Prostate gland (tissue), 2 donors: ENCODE data around the gene JAKMIP2. TPM values are rescaled to one million over a fixed set of nuclear protein-coding genes. Genes with fewer than 3 reads are reported as not detected.

Experiments used
- DNase-seq: peaks from one replicate; pipeline ENCODE4 v3.0.0-alpha.2; 2019; ENCODE audit warnings: low spot score
- H3K27ac ChIP-seq, 2 donors: fragments of 200-600 bp; sonication (generic); 2 replicates each; pipeline ENCODE4 v1.5.1; 2017 to 2019
- H3K27me3 ChIP-seq: fragments of 200-600 bp; sonication (generic); replicated peaks from 2 replicates; pipeline ENCODE4 v1.5.1; 2019; ENCODE audit not compliant: insufficient read depth
- H3K36me3 ChIP-seq, 2 donors: fragments of 200-600 bp; sonication (generic); 1 replicate in 1 of 2; 2 replicates in 1 of 2; pipeline versions ENCODE4 v1.5.1 to v1.8.1; 2017 to 2019
- H3K4me1 ChIP-seq: fragments of 200-600 bp; sonication (generic); replicated peaks from 2 replicates; pipeline ENCODE4 v1.5.1; 2019
- H3K4me3 ChIP-seq, 2 donors: fragments of 200-600 bp; sonication (generic); 2 replicates each; pipeline ENCODE4 v1.5.1; 2017 to 2019
- H3K9me3 ChIP-seq: fragments of 200-600 bp; sonication (generic); 2 replicates; pipeline ENCODE4 v1.5.1; 2017
- POLR2A ChIP-seq: fragments of 450-650 bp; IDR thresholded peaks from one replicate; pipeline ENCODE4 v1.6.1; 2016; ENCODE audit warnings: antibody characterized with exemption, mild to moderate bottlenecking
- POLR2AphosphoS5 ChIP-seq: sonication (generic); formaldehyde crosslinking; IDR thresholded peaks from one replicate; pipeline ENCODE4 v1.6.1; 2017; ENCODE audit warnings: antibody characterized with exemption
- WGBS: methylation state at CpG from one replicate; pipeline ENCODE4 v1.1.5; 2018; 5-methylcytosine and 5-hydroxymethylcytosine counted together
- intact Hi-C: fragments of 100-400 bp; cut with DNase I; formaldehyde crosslinking; loops from one replicate; pipeline ENCODE4 v1.14.2; 2022
- total RNA-seq, 2 donors: library from RNA; depleted of rRNA; stranded (reverse); fragments of >200 nt; gene quantifications; one replicate each; pipeline ENCODE4 v1.1.0, GENCODE V29; 2016
- TF ChIP-seq, protein P1 (sequence below), 4 experiments: fragments of 200-600 bp in 2 of 4; fragments of 450-650 bp in 2 of 4; sonication (generic) in 2 of 4; IDR thresholded peaks; 1 replicate in 3 of 4; 2 replicates in 1 of 4; pipeline ENCODE4 v1.5.1; 2016 to 2019; ENCODE audit warnings: antibody characterized with exemption in 4 of 4, mild to moderate bottlenecking in 2 of 4, moderate library complexity in 2 of 4

Gene JAKMIP2
- total RNA-seq, 2 donors from 2014 or later, result 0.85 to 1.2 TPM

DNA sequence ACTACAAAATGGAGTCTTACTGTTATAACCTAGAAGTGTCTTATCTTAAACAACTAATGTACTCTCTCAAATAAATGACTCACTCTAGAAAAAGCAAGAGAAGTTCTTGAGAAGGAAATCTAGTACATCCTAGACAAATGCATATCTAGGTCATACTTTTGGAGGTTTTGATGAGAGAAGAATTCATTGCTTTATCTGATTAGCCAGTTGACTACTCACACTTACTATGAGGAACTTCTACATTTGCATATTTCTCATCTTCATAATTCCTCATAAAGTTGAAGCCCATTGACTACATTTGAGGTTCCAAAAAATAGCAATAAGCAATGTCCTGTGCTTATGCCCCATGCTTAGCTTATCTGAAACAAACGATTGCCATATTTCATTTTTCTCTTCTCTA lies 2.8 kb downstream of the JAKMIP2 start:
- WGBS, result 89% methylated on average over 1 of the region's 1 CpG
- peaks cover 2% of the 10 kb centered on the region for H3K27me3 ChIP-seq
- no peak overlapping the region for H3K27ac ChIP-seq
- H3K36me3 ChIP-seq, result no peaks in the 10 kb centered on the region
- no peaks in the 10 kb centered on the region for H3K4me1 ChIP-seq
- no peak for TF ChIP-seq POLR2A
- TF ChIP-seq, protein P1, sequence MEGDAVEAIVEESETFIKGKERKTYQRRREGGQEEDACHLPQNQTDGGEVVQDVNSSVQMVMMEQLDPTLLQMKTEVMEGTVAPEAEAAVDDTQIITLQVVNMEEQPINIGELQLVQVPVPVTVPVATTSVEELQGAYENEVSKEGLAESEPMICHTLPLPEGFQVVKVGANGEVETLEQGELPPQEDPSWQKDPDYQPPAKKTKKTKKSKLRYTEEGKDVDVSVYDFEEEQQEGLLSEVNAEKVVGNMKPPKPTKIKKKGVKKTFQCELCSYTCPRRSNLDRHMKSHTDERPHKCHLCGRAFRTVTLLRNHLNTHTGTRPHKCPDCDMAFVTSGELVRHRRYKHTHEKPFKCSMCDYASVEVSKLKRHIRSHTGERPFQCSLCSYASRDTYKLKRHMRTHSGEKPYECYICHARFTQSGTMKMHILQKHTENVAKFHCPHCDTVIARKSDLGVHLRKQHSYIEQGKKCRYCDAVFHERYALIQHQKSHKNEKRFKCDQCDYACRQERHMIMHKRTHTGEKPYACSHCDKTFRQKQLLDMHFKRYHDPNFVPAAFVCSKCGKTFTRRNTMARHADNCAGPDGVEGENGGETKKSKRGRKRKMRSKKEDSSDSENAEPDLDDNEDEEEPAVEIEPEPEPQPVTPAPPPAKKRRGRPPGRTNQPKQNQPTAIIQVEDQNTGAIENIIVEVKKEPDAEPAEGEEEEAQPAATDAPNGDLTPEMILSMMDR (IDR thresholded peaks at IDR 0.05), result no peak
- no peak for TF ChIP-seq POLR2AphosphoS5
- no peak overlapping the region for H3K4me3 ChIP-seq
- intact Hi-C loops, result no loop called here
- no peak for DNase-seq
- H3K9me3 ChIP-seq, result no peaks in the 10 kb centered on the region

DNA sequence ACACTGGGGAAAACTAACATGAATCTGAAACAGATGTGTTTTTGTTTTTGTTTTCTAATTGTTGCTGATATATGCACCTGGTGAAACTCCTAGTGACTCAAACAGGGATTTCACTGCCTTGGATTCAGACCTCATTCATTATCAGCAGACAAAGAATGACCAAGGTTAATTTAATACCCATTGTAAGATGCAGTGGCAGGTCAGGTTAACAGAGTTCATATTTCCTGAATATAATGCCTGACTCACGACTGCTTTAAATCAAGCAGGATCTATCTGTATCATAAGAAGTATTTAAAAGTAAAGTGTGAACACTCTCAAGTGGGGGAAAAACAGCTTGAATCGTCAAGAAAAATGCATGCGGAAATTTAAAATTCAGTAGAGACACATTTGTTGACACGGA lies 5.5 kb downstream of the JAKMIP2 start:
- WGBS, result 90% methylated on average over 4 of the region's 4 CpGs
- Histone ChIP-seq H3K9me3 (no peaks in the 10 kb centered on the region), H3K36me3 (no peaks in the 10 kb centered on the region), H3K27ac (no peak overlapping the region), H3K4me3 (no peak overlapping the region), H3K27me3 (no peaks in the 10 kb centered on the region), H3K4me1 (no peaks in the 10 kb centered on the region)
- intact Hi-C loops, result no loop called here
- TF ChIP-seq, protein P1 (IDR thresholded peaks at IDR 0.05), result no peak
- DNase-seq, result no peak

DNA sequence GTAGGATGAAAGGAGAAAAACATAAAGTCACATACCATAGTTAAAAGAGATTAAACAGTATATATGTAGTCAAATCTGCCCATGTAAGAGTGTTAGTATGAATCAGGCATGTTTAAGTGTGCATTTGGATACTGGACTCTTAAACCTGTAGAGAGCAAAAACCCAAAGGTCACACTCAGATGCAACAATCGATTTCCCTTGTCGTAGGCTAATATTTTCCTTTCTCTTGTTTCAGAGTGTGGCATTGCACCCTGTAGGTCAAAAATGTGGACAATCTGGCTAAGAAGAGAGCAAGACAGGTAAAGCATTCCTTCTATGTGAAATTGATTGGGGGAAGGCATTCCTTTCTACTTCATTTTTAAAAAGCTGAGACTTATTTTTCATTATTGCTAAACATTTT lies 8.9 kb downstream of the JAKMIP2 start:
- DNase-seq, result no peak
- H3K27ac ChIP-seq, result no peak overlapping the region
- TF ChIP-seq, protein P1 (IDR thresholded peaks at IDR 0.05), result no peak
- TF ChIP-seq POLR2AphosphoS5, result no peak
- no peak for TF ChIP-seq POLR2A
- no peaks in the 10 kb centered on the region for H3K36me3 ChIP-seq
- WGBS, result 93% methylated on average over 2 of the region's 2 CpGs
- no peaks in the 10 kb centered on the region for H3K27me3 ChIP-seq
- H3K9me3 ChIP-seq, result no peaks in the 10 kb centered on the region
- no peaks in the 10 kb centered on the region for H3K4me1 ChIP-seq
- intact Hi-C loops, result no loop called here
- no peak overlapping the region for H3K4me3 ChIP-seq

DNA sequence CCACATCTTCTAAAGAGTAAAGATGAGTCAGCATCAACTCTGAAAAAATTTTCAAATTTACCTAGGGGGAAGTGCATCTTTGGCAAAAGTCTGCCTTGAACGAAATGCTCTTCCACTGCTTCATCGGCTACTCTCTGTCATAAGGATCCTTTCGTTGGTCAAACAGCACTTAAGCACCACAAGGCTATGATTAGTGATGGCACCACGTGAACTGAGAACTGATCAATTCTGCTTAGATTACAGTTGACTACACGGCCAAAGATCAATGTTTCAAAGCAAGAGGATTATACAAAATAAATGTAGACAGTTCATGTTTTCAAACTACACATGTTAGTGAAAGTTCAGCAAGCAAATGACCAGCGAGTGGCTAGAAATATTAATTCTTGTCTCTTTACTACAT lies 9.4 kb downstream of the JAKMIP2 start:
- 96% methylated on average over 6 of the region's 6 CpGs for WGBS
- DNase-seq, result no peak
- H3K4me1 ChIP-seq, result no peaks in the 10 kb centered on the region
- H3K9me3 ChIP-seq, result no peaks in the 10 kb centered on the region
- intact Hi-C loops, result no loop called here
- no peak overlapping the region for H3K27ac ChIP-seq
- TF ChIP-seq POLR2AphosphoS5, result no peak
- TF ChIP-seq, protein P1 (IDR thresholded peaks at IDR 0.05), result no peak
- TF ChIP-seq POLR2A, result no peak
- no peaks in the 10 kb centered on the region for H3K36me3 ChIP-seq
- H3K27me3 ChIP-seq, result no peaks in the 10 kb centered on the region
- no peak overlapping the region for H3K4me3 ChIP-seq

DNA sequence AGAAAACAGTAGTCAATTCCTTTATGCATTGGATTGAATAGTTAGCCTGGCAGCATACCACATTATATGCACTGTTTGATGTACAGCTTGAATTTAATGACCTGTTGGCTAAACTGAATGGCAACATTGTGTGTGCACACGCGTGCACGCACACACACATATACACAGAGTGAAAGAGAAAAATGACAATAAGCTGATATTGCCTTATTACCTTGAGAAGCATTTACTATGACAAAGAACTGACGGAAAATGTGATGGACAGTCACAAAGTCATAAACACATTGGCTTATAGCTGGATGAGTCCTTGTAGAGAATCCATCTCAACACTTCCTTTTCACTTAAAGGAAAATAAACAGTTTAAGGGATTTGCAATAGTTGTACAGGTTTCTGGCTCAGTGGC lies 15.5 kb downstream of the JAKMIP2 start:
- WGBS, result 98% methylated on average over 4 of the region's 4 CpGs
- Histone ChIP-seq H3K4me3 (no peak overlapping the region), H3K36me3 (no peaks in the 10 kb centered on the region), H3K27me3 (no peaks in the 10 kb centered on the region), H3K9me3 (no peaks in the 10 kb centered on the region), H3K4me1 (no peaks in the 10 kb centered on the region), H3K27ac (no peak overlapping the region)
- intact Hi-C loops, result no loop called here
- DNase-seq, result no peak
- TF ChIP-seq, protein P1 (IDR thresholded peaks at IDR 0.05), result no peak
- TF ChIP-seq POLR2A (no peak), POLR2AphosphoS5 (no peak)
